Left hindlimb (tissue), 1 donor: ENCODE data around the gene KNOP1.

Source experiments
- DNase-seq: peaks from one replicate; pipeline ENCODE4 v3.0.0-alpha.2; 2018

The KNOP1 gene

GRCh38 chr16:19717741-19718623, at the start of gene KNOP1, which contains the start of gene IQCK:
TSS of gene KNOP1 (minus strand) at chr16:19718227. CDS start at chr16:19715035, 3,192 bp downstream.
TSS of gene IQCK (plus strand) at chr16:19718271. CDS start at chr16:19718307, 36 bp downstream.
- peak; percentile 93 for DNase-seq

GRCh38 chr16:19767497-19767896, 49.5 kb upstream of the KNOP1 start:
- DNase-seq, result no peak

GRCh38 chr16:19766988-19767387, 49.0 kb upstream of the KNOP1 start:
- no peak for DNase-seq

- DNase-seq, result no peak
These were observed 48.5 kb upstream of the KNOP1 start for GRCh38 chr16:19766554-19766884.

- DNase-seq, result no peak
These were observed 48.0 kb upstream of the KNOP1 start for GRCh38 chr16:19765860-19766553.

- DNase-seq, result no peak
These were observed 42.5 kb upstream of the KNOP1 start for GRCh38 chr16:19760356-19761060.

- no peak for DNase-seq
These were observed 40.0 kb upstream of the KNOP1 start for GRCh38 chr16:19757762-19758595.

- no peak for DNase-seq
These were observed 39.0 kb upstream of the KNOP1 start for GRCh38 chr16:19757026-19757425.

- DNase-seq, result no peak
These were observed 37.2 kb upstream of the KNOP1 start for GRCh38 chr16:19755268-19755667.

GRCh38 chr16:19754644-19755036, 36.6 kb upstream of the KNOP1 start:
- DNase-seq, result no peak

- no peak for DNase-seq
These were observed 36.0 kb upstream of the KNOP1 start for GRCh38 chr16:19753815-19754643.

- DNase-seq, result no peak
These were observed 33.7 kb upstream of the KNOP1 start for GRCh38 chr16:19751478-19752385.

- DNase-seq, result no peak
These were observed 31.6 kb upstream of the KNOP1 start for GRCh38 chr16:19749571-19750080.

- no peak for DNase-seq
These were observed 30.6 kb upstream of the KNOP1 start for GRCh38 chr16:19748389-19749168.

GRCh38 chr16:19746561-19746960, 28.5 kb upstream of the KNOP1 start:
- peak; percentile 41 for DNase-seq

GRCh38 chr16:19745286-19746010, 27.4 kb upstream of the KNOP1 start:
- DNase-seq, result no peak

- DNase-seq, result no peak
These were observed 26.6 kb upstream of the KNOP1 start for GRCh38 chr16:19744670-19745069.

GRCh38 chr16:19743816-19744159, 25.8 kb upstream of the KNOP1 start:
- DNase-seq, result no peak

GRCh38 chr16:19741354-19741753, 23.3 kb upstream of the KNOP1 start:
- no peak for DNase-seq
